Activated CD4-positive, alpha-beta T cell treated with anti-CD3 and anti-CD28 coated beads for 1 hour (primary cell): ENCODE data around the gene LRRC28.

ENCODE experiments used
- DNase-seq: peaks from one replicate; pipeline ENCODE4 v3.0.0-alpha.2; 2020

Gene LRRC28

GRCh38 chr15:99307735-99308134 lies 56.5 kb downstream of the LRRC28 start:
- DNase-seq, result no peak

GRCh38 chr15:99310745-99311144 lies 59.5 kb downstream of the LRRC28 start:
- DNase-seq, result no peak

- DNase-seq, result no peak
These were observed 60.9 kb downstream of the LRRC28 start for GRCh38 chr15:99312228-99312627.

GRCh38 chr15:99312794-99313193 lies 61.5 kb downstream of the LRRC28 start:
- no peak for DNase-seq

- DNase-seq, result no peak
These were observed 64.4 kb downstream of the LRRC28 start for GRCh38 chr15:99315636-99316035.

GRCh38 chr15:99320374-99321215 lies 69.3 kb downstream of the LRRC28 start:
- no peak for DNase-seq

- no peak for DNase-seq
These were observed 70.2 kb downstream of the LRRC28 start for GRCh38 chr15:99321468-99321867.

GRCh38 chr15:99322643-99323405 lies 71.5 kb downstream of the LRRC28 start:
- no peak for DNase-seq

GRCh38 chr15:99324082-99324620 lies 72.9 kb downstream of the LRRC28 start:
- no peak for DNase-seq

GRCh38 chr15:99324700-99325099 lies 73.4 kb downstream of the LRRC28 start:
- DNase-seq, result no peak

GRCh38 chr15:99326235-99326634 lies 75.0 kb downstream of the LRRC28 start:
- DNase-seq, result no peak

- DNase-seq, result no peak
These were observed 77.1 kb downstream of the LRRC28 start for GRCh38 chr15:99328106-99329072.

GRCh38 chr15:99331381-99331780 lies 80.1 kb downstream of the LRRC28 start:
- DNase-seq, result no peak

GRCh38 chr15:99333413-99333812 lies 82.1 kb downstream of the LRRC28 start:
- no peak for DNase-seq

- DNase-seq, result no peak
These were observed 82.7 kb downstream of the LRRC28 start for GRCh38 chr15:99333981-99334380.

- no peak for DNase-seq
These were observed 84.2 kb downstream of the LRRC28 start for GRCh38 chr15:99335508-99335907.

GRCh38 chr15:99336794-99337193 lies 85.5 kb downstream of the LRRC28 start:
- DNase-seq, result no peak

- DNase-seq, result no peak
These were observed 89.1 kb downstream of the LRRC28 start for GRCh38 chr15:99340347-99340746.

GRCh38 chr15:99341786-99342185 lies 90.5 kb downstream of the LRRC28 start:
- no peak for DNase-seq

GRCh38 chr15:99343208-99343607 lies 91.9 kb downstream of the LRRC28 start:
- DNase-seq, result no peak

- DNase-seq, result peak; percentile 37
These were observed 92.7 kb downstream of the LRRC28 start for GRCh38 chr15:99343881-99344551.

- DNase-seq, result no peak
These were observed 93.4 kb downstream of the LRRC28 start for GRCh38 chr15:99344639-99345038.
